IMR-90 (cell line): Measurements from ENCODE around the gene CDCP1. TPM values are rescaled to one million over a fixed set of nuclear protein-coding genes. Genes with fewer than 3 reads are reported as not detected.

Experiments
- ATAC-seq: fragments of 200-7000 bp; cut with Tn5 transposase; 2 replicates; pipeline ENCODE4 v1.9.1; 2020; ENCODE audit warnings: low read depth, mild to moderate bottlenecking, moderate library complexity
- BruUV-seq: library from RNA; stranded (reverse); fragments of 400-500 nt; replicated peaks from 2 replicates; lab custom pipeline; 2021; lab: Mats Ljungman, UMichigan
- CTCF ChIA-PET: fragments of 300-600 bp; formaldehyde crosslinking; extraction: SDS; loops from one replicate; lab custom pipeline; 2021; ENCODE audit warnings: antibody characterized with exemption; lab: Yijun Ruan, JAX
- POLR2A ChIA-PET: fragments of 300-600 bp; sonication (Branson Sonifier 250); formaldehyde crosslinking; loops from one replicate; lab custom pipeline; 2022; ENCODE audit warnings: antibody characterized with exemption; ENCODE audit not compliant: unreplicated experiment; lab: Charles Lee
- DNase-seq: peaks from one replicate; pipeline ENCODE4 v3.0.0; 2013
- H2AFZ ChIP-seq: replicated peaks from 2 replicates; pipeline ENCODE3; 2013; ENCODE audit warnings: low read length, mild to moderate bottlenecking; ENCODE audit not compliant: poor library complexity
- H2AK5ac ChIP-seq: 2 replicates; pipeline ENCODE4 v1.6.1; 2013; ENCODE audit warnings: low read depth, low read length, inconsistent platforms
- H2AK9ac ChIP-seq: replicated peaks from 2 replicates; pipeline ENCODE3; 2013; ENCODE audit warnings: mild to moderate bottlenecking, low read depth, low read length, moderate library complexity; ENCODE audit not compliant: poor library complexity
- H2BK120ac ChIP-seq: 2 replicates; pipeline ENCODE4 v1.6.1; 2013; ENCODE audit warnings: low read depth, low read length, inconsistent platforms
- H2BK15ac ChIP-seq: 3 replicates; pipeline ENCODE4 v1.6.1; 2013; ENCODE audit warnings: low read depth, low read length, inconsistent platforms
- H2BK20ac ChIP-seq: 2 replicates; pipeline ENCODE4 v1.6.1; 2013; ENCODE audit warnings: low read depth, mild to moderate bottlenecking, inconsistent platforms, low read length, moderate library complexity
- H2BK5ac ChIP-seq: 2 replicates; pipeline ENCODE4 v1.6.1; 2013; ENCODE audit warnings: mild to moderate bottlenecking, low read depth, low read length, inconsistent platforms; ENCODE audit not compliant: poor library complexity, severe bottlenecking
- H3K14ac ChIP-seq: replicated peaks from 2 replicates; pipeline ENCODE4 v1.6.1; 2013; ENCODE audit warnings: low read depth, low read length, inconsistent platforms
- H3K18ac ChIP-seq: 2 replicates; pipeline ENCODE4 v1.6.1; 2013; ENCODE audit warnings: low read depth, low read length, control low read depth
- H3K23ac ChIP-seq: 2 replicates; pipeline ENCODE4 v1.6.1; 2013; ENCODE audit warnings: low read depth, low read length, inconsistent platforms
- H3K27ac ChIP-seq: 2 replicates; pipeline ENCODE4 v1.5.1; 2013; ENCODE audit warnings: mild to moderate bottlenecking, control low read depth, low read length; ENCODE audit not compliant: insufficient read depth
- H3K27me3 ChIP-seq: 2 replicates; pipeline ENCODE4 v1.6.1; 2013; ENCODE audit warnings: low read length; ENCODE audit not compliant: control insufficient read depth, insufficient read depth
- H3K36me3 ChIP-seq: 2 replicates; pipeline ENCODE4 v1.6.1; 2013; ENCODE audit warnings: low read length, mixed read lengths; ENCODE audit not compliant: control insufficient read depth, insufficient read depth
- H3K4ac ChIP-seq: 2 replicates; pipeline ENCODE4 v1.6.1; 2013; ENCODE audit warnings: low read depth, low read length, inconsistent platforms
- H3K4me1 ChIP-seq: 2 replicates; pipeline ENCODE4 v1.6.1; 2013; ENCODE audit warnings: low read length, mixed read lengths; ENCODE audit not compliant: control insufficient read depth, insufficient read depth
- H3K4me2 ChIP-seq: 2 replicates; pipeline ENCODE4 v1.6.1; 2013; ENCODE audit warnings: low read depth, mild to moderate bottlenecking, control low read depth, low read length, moderate library complexity
- H3K4me3 ChIP-seq: 2 replicates; pipeline ENCODE4 v1.5.1; 2013; ENCODE audit warnings: low read depth, mild to moderate bottlenecking, control low read depth, low read length, moderate library complexity; ENCODE audit not compliant: insufficient read depth
- H3K56ac ChIP-seq: 2 replicates; pipeline ENCODE4 v1.6.1; 2013; ENCODE audit warnings: low read length, inconsistent platforms; ENCODE audit not compliant: insufficient read depth; ENCODE audit errors: extremely low read depth
- H3K79me1 ChIP-seq, 2 experiments: 2 replicates each; pipeline ENCODE4 v1.6.1; 2013; ENCODE audit warnings: low read length in 2 of 2, inconsistent platforms in 1 of 2, low read depth in 1 of 2
- H3K9ac ChIP-seq: 2 replicates; pipeline ENCODE4 v1.6.1; 2013; ENCODE audit warnings: low read depth, low read length, control low read depth
- H3K9me1 ChIP-seq: 2 replicates; pipeline ENCODE4 v1.6.1; 2013; ENCODE audit warnings: low read length, inconsistent platforms; ENCODE audit not compliant: insufficient read depth
- H3K9me3 ChIP-seq: 2 replicates; pipeline ENCODE4 v1.6.1; 2013; ENCODE audit warnings: low read length; ENCODE audit not compliant: control insufficient read depth, insufficient read depth
- H4K20me1 ChIP-seq: 2 replicates; pipeline ENCODE4 v1.6.1; 2013; ENCODE audit warnings: low read length, inconsistent platforms; ENCODE audit not compliant: insufficient read depth
- H4K5ac ChIP-seq: 2 replicates; pipeline ENCODE4 v1.6.1; 2013; ENCODE audit warnings: mild to moderate bottlenecking, low read depth, low read length, control low read depth
- H4K8ac ChIP-seq, 2 experiments: 2 replicates each; pipeline ENCODE4 v1.6.1; 2013; ENCODE audit warnings: low read depth in 2 of 2, low read length in 2 of 2, control low read depth in 1 of 2, inconsistent platforms in 1 of 2
- H4K91ac ChIP-seq: 2 replicates; pipeline ENCODE4 v1.6.1; 2013; ENCODE audit warnings: low read depth, low read length, inconsistent platforms; ENCODE audit not compliant: insufficient read depth
- CEBPB ChIP-seq: IDR thresholded peaks from 2 replicates; pipeline ENCODE4 v1.6.1; 2012; ENCODE audit warnings: low read depth, low read length, improper control_type of control experiment
- CHD1 ChIP-seq: IDR thresholded peaks from 2 replicates; pipeline ENCODE4 v1.6.1; 2012; ENCODE audit warnings: low read depth, low read length, improper control_type of control experiment
- FOS ChIP-seq: fragments of 150-350 bp; IDR thresholded peaks from 2 replicates; pipeline ENCODE4 v1.6.1; 2016; ENCODE audit warnings: low read depth, low read length
- MXI1 ChIP-seq: IDR thresholded peaks from 2 replicates; pipeline ENCODE4 v1.6.1; 2012; ENCODE audit warnings: low read depth, mild to moderate bottlenecking, low read length, moderate library complexity, borderline replicate concordance
- POLR2A ChIP-seq: IDR thresholded peaks from 2 replicates; pipeline ENCODE4 v1.6.1; 2012; ENCODE audit warnings: mild to moderate bottlenecking, low read depth, low read length
- RCOR1 ChIP-seq: IDR thresholded peaks from 2 replicates; pipeline ENCODE4 v1.6.1; 2012; ENCODE audit warnings: mild to moderate bottlenecking, low read length, improper control_type of control experiment; ENCODE audit not compliant: insufficient replicate concordance
- WGBS, 2 experiments: methylation state at CpG; one replicate each; pipeline versions ENCODE4 v1.1.5 to v1.1.7; 2013; ENCODE audit warnings: missing lambda C conversion rate in 2 of 2; ENCODE audit not compliant: insufficient read length in 1 of 2; ENCODE audit errors: extremely low coverage in 2 of 2; 5-methylcytosine and 5-hydroxymethylcytosine counted together
- dilution Hi-C: fragments of 300-500 bp; cut with HindIII; formaldehyde crosslinking; loops from one replicate; pipeline ENCODE4 v1.14.3; 2018; ENCODE audit warnings: low sequenced_read_pairs; ENCODE audit not compliant: unreplicated experiment
- in situ Hi-C: fragments of 300-500 bp; cut with MboI; formaldehyde crosslinking; loops from 3 replicates; pipeline ENCODE4 v1.14.3; 2019; ENCODE audit warnings: low sequenced_read_pairs, inconsistent platforms, mixed read lengths
- intact Hi-C: fragments of 100-400 bp; cut with micrococcal nuclease; formaldehyde crosslinking; loops from 2 replicates; pipeline ENCODE4 v1.10.0; 2022
- polyA plus RNA-seq, 3 experiments: library from polyadenylated mRNA; depleted of rRNA; stranded (reverse); fragments of >200 nt; gene quantifications; 2 replicates each; pipeline ENCODE4 v1.2.3, GENCODE V29; 2012; ENCODE audit warnings: low replicate concordance in 1 of 3
- total RNA-seq: library from RNA; depleted of rRNA; stranded (reverse); fragments of >200 nt; gene quantifications from 2 replicates; pipeline ENCODE4 v1.2.3, GENCODE V29; 2012
- TF ChIP-seq, protein P1 (sequence below): fragments of 150-350 bp; IDR thresholded peaks from 2 replicates; pipeline ENCODE4 v1.6.1; 2017; ENCODE audit warnings: mild to moderate bottlenecking, antibody characterized with exemption, low read length, low read depth
- TF ChIP-seq, protein P2 (sequence below): conservative IDR thresholded peaks from 2 replicates; pipeline ENCODE4 v1.5.1; 2012; ENCODE audit warnings: mild to moderate bottlenecking, low read depth, low read length, improper control_type of control experiment

CDCP1 gene
- total and polyA plus RNA-seq, 2 of the 4 experiments (the other 2 are of a cell fraction), result 2.5 to 3.8 TPM

DNA sequence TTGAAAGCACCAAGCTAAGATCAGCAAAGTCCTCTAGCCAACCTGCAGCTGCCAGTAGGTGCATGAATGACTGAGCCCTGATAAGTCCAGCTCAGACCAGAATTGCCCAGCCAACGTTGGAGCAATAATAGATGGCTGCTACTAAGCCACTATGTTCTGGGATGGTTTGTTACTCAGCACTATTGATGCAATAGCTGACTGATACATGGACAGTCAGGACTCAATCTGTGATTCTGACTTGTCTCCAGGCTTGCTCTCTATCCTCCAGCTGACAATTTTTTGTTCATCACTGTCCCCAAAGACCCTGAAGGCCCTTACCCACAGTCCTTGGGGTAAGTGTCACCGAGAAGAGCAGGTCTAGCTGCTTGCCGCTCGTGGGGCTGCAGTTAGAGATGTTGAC lies 55.3 kb downstream of the CDCP1 start:
- Histone ChIP-seq H3K4ac (0 out of 2 replicates have a peak overlapping the region, but pooled peaks have one; percentile 10), H4K5ac (no peak overlapping the region), H3K9ac (no peak overlapping the region), H3K4me2 (no peak overlapping the region), H4K8ac (0 out of 4 replicates have a peak overlapping the region, but pooled peaks of 1 of the 2 experiments have one; percentile 20), H3K36me3 (peaks cover 9% of the 10 kb centered on the region; the same call in 1 of the 2 replicates), H3K56ac (no peak overlapping the region), H2BK20ac (peak overlapping the region; percentile 71; the same call in 1 of the 2 replicates), H3K79me1 (peaks cover 0 to 8% of the 10 kb centered on the region in 2 experiments; a peak in 2 of 4 replicates), H2BK5ac (peak overlapping the region; percentile 48), H3K27ac (no peak overlapping the region), H3K9me1 (peaks cover 20% of the 10 kb centered on the region), H3K14ac (no peak overlapping the region), H4K91ac (peak overlapping the region; percentile 19; the same call in 1 of the 2 replicates), H2BK120ac (peak overlapping the region; percentile 41; the same call in 1 of the 2 replicates), H3K27me3 (no peaks in the 10 kb centered on the region), H4K20me1 (no peaks in the 10 kb centered on the region), H2BK15ac (peak overlapping the region; percentile 54; the same call in 1 of the 3 replicates), H3K4me3 (no peak overlapping the region), H3K9me3 (peaks cover 5% of the 10 kb centered on the region), H3K23ac (no peak overlapping the region), H3K4me1 (peaks cover 18% of the 10 kb centered on the region), H2AK9ac (no peak overlapping the region), H2AFZ (no peak overlapping the region), H3K18ac (no peak overlapping the region), H2AK5ac (peak overlapping the region; percentile 54)
- in situ Hi-C loops, result no loop called here
- intact Hi-C loops, result no loop called here
- DNase-seq (no peak), ATAC-seq (no peak)
- CTCF ChIA-PET, result interaction anchor here (0.6 kb wide), 1 partner anchor 37 kb away, joined by 3 read pairs; no protein-coding TSS in a partner anchor
- BruUV-seq, result no TSS peak
- POLR2A ChIA-PET, result no interaction called here
- 100% methylated on average over 3 of the region's 4 CpGs; no CpG with 5 or more reads in 1 of the 2 experiments for WGBS, 2 experiments
- no peak for TF ChIP-seq POLR2A
- TF ChIP-seq MXI1, result no peak
- TF ChIP-seq FOS, result no peak
- TF ChIP-seq CEBPB, result no peak
- TF ChIP-seq, protein P1, sequence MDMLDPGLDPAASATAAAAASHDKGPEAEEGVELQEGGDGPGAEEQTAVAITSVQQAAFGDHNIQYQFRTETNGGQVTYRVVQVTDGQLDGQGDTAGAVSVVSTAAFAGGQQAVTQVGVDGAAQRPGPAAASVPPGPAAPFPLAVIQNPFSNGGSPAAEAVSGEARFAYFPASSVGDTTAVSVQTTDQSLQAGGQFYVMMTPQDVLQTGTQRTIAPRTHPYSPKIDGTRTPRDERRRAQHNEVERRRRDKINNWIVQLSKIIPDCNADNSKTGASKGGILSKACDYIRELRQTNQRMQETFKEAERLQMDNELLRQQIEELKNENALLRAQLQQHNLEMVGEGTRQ, result no peak
- no peak for TF ChIP-seq RCOR1
- no peak for TF ChIP-seq CHD1
- TF ChIP-seq, protein P2, sequence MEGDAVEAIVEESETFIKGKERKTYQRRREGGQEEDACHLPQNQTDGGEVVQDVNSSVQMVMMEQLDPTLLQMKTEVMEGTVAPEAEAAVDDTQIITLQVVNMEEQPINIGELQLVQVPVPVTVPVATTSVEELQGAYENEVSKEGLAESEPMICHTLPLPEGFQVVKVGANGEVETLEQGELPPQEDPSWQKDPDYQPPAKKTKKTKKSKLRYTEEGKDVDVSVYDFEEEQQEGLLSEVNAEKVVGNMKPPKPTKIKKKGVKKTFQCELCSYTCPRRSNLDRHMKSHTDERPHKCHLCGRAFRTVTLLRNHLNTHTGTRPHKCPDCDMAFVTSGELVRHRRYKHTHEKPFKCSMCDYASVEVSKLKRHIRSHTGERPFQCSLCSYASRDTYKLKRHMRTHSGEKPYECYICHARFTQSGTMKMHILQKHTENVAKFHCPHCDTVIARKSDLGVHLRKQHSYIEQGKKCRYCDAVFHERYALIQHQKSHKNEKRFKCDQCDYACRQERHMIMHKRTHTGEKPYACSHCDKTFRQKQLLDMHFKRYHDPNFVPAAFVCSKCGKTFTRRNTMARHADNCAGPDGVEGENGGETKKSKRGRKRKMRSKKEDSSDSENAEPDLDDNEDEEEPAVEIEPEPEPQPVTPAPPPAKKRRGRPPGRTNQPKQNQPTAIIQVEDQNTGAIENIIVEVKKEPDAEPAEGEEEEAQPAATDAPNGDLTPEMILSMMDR, result no peak
- dilution Hi-C loops, result no loop called here
